Esophagus squamous epithelium (tissue), 4 donors: ENCODE results near the gene TNPO1.

Experiments
- POLR2A ChIP-seq, 4 donors: fragments of 450-650 bp; IDR thresholded peaks; one replicate each; pipeline ENCODE4 v1.6.1; 2017; ENCODE audit warnings: antibody characterized with exemption in 4 of 4, mild to moderate bottlenecking in 4 of 4, moderate library complexity in 3 of 4
- TF ChIP-seq, protein P1 (sequence below), 6 experiments: fragments of 450-650 bp in 4 of 6; fragments of 200-600 bp in 2 of 6; sonication (generic) in 2 of 6; IDR thresholded peaks; one replicate each; pipeline ENCODE4 v1.5.1; 2016 to 2019; ENCODE audit warnings: antibody characterized with exemption in 6 of 6, mild to moderate bottlenecking in 4 of 6, moderate library complexity in 4 of 6

DNA sequence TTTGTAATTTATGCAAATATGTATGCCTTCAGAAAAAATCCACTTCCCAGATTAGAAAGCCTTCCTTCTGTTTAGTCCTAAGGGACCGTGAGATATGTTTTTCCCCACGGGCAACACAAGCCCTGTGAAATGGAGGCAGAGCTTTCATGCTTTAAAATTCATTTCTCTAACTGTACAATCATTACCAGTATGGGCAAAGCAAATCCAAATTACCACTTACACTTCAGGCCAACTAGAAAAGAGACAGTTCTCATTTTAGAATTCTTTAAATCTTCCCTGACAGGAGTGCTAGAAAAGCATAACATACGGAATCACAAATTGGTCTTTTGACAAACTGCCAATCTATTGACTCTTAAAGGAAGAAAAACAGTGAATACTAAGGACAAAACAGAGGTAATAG is 20.5 kb upstream of the TNPO1 start:
- TF ChIP-seq, protein P1, sequence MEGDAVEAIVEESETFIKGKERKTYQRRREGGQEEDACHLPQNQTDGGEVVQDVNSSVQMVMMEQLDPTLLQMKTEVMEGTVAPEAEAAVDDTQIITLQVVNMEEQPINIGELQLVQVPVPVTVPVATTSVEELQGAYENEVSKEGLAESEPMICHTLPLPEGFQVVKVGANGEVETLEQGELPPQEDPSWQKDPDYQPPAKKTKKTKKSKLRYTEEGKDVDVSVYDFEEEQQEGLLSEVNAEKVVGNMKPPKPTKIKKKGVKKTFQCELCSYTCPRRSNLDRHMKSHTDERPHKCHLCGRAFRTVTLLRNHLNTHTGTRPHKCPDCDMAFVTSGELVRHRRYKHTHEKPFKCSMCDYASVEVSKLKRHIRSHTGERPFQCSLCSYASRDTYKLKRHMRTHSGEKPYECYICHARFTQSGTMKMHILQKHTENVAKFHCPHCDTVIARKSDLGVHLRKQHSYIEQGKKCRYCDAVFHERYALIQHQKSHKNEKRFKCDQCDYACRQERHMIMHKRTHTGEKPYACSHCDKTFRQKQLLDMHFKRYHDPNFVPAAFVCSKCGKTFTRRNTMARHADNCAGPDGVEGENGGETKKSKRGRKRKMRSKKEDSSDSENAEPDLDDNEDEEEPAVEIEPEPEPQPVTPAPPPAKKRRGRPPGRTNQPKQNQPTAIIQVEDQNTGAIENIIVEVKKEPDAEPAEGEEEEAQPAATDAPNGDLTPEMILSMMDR (IDR thresholded peaks at IDR 0.05): no peak
- no peak for TF ChIP-seq POLR2A (IDR thresholded peaks at IDR 0.05)
